Lower leg skin (tissue), 3 donors: Measurements from ENCODE around the gene PTN.

Source experiments
- CTCF ChIP-seq, 3 donors: fragments of 450-650 bp; IDR thresholded peaks; one replicate each; pipeline ENCODE4 v1.5.1; 2016; ENCODE audit warnings: antibody characterized with exemption in 3 of 3, mild to moderate bottlenecking in 3 of 3, moderate library complexity in 2 of 3
- POLR2A ChIP-seq, 2 donors: fragments of 450-650 bp; IDR thresholded peaks; one replicate each; pipeline ENCODE4 v1.6.1; 2016 to 2017; ENCODE audit warnings: antibody characterized with exemption in 2 of 2, mild to moderate bottlenecking in 1 of 2, moderate library complexity in 1 of 2

GRCh38 chr7:137342828-137343261, 688 bp downstream of the PTN start:
- no peak for TF ChIP-seq CTCF (IDR thresholded peaks at IDR 0.05)
- TF ChIP-seq POLR2A (IDR thresholded peaks at IDR 0.05): no peak
